Choroid plexus epithelial cell (primary cell): ENCODE results near the gene GATA2.

ENCODE experiments used
- DNase-seq: peaks from one replicate; pipeline ENCODE4 v3.0.0-alpha.2; 2010; ENCODE audit warnings: low read depth
- H3K4me3 ChIP-seq: 2 replicates; pipeline ENCODE4 v1.5.1; 2011; ENCODE audit warnings: low read depth, mild to moderate bottlenecking, control low read depth, low read length, moderate library complexity
- TF ChIP-seq, protein P1 (sequence below): conservative IDR thresholded peaks from 2 replicates; pipeline ENCODE4 v1.5.1; 2011; ENCODE audit warnings: low read depth, mild to moderate bottlenecking, control low read depth, inconsistent platforms, low read length, moderate library complexity

GATA2 gene

DNA sequence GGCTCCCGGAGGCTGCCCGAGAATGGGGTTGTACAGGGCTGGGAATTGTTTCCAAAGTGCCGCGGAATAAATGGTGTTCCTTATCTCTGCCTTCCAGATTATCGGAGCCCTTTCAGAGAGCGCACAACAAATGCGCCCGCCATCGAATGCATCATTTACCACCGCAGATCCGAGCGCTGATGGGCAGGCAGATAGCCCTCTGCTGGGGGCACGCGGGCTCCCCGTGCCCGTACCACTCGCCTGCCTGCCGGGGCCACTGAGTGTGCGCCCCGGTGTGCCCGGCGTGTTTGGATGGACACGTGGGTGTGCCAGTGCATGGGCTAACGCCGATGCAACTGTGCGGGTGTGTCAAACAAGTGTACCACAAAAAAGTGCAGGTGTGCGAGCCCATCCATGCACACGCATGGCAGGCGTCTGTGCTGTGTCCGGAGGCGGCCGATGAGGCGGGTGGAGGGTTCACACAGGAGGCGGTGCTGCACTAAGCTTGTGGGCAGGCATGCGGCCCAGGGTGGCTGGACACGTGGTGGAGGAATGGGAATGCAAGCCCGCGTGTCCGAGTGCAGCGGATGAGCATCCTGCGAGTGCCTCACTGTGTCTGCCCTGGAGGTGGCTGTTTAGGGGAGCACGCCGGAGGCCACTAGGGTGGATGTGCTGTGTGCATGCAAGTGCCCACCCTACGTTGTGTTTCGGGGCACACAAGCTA is 3.8 kb upstream of the GATA2 start:
- no peak overlapping the region for H3K4me3 ChIP-seq
- peak; percentile 35 for DNase-seq
- TF ChIP-seq, protein P1, sequence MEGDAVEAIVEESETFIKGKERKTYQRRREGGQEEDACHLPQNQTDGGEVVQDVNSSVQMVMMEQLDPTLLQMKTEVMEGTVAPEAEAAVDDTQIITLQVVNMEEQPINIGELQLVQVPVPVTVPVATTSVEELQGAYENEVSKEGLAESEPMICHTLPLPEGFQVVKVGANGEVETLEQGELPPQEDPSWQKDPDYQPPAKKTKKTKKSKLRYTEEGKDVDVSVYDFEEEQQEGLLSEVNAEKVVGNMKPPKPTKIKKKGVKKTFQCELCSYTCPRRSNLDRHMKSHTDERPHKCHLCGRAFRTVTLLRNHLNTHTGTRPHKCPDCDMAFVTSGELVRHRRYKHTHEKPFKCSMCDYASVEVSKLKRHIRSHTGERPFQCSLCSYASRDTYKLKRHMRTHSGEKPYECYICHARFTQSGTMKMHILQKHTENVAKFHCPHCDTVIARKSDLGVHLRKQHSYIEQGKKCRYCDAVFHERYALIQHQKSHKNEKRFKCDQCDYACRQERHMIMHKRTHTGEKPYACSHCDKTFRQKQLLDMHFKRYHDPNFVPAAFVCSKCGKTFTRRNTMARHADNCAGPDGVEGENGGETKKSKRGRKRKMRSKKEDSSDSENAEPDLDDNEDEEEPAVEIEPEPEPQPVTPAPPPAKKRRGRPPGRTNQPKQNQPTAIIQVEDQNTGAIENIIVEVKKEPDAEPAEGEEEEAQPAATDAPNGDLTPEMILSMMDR, result no peak

DNA sequence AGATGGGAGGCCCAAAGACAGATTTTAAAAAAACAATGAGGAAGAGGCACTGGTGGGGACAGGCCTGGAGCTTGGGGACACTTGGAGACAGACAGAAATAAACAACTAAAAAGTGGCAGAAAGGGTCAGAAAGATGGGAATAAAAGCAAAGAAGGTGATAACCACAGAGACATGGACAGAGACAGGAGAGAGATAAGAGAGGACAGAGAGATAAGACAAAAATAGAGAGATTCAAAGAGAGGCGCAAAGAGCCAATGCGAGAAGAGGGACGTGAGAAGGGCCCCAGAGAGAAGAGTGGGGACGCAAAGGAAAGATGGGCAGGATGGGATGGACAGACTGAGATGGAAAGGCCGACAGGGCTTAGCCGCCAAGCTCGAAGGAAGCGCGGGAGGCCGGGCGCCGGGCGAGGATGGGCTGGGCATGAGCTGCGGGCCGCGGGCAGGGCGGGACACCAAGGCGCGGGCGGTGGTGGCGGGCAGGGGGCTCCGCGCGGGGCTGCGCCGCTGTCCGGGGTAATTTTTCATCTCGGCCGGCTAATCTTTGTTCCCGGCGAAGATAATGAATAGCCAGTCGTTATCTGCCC is 3.1 kb upstream of the GATA2 start:
- TF ChIP-seq, protein P1, result no peak
- no peak for DNase-seq
- H3K4me3 ChIP-seq, result no peak overlapping the region

DNA sequence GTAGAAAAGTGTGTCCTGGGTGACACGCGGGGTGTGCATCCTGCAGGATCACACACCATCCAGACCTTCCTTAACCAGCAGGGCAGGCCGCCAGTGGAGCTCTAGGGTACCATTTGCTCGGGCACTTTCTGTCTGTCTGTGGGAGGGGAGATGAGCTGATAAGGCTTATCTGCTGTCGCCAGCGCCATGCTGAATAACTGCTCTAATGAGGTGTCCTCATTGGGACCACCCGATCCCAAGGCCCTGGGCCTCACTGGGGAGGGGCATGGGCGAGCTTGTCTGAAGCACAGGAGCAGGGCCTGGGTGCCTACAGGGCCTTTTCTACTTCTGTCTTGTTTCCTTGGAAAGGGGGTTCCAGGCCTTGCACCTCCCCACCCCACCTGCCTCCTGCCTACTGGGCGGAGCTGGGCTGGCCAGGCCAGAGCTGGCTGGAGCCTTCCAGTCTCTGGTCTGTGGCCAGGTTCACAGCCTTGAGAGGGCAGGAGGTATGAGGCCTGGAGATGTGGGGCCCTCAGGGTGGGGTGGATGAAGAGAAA is 2.5 kb upstream of the GATA2 start:
- no peak overlapping the region for H3K4me3 ChIP-seq

DNA sequence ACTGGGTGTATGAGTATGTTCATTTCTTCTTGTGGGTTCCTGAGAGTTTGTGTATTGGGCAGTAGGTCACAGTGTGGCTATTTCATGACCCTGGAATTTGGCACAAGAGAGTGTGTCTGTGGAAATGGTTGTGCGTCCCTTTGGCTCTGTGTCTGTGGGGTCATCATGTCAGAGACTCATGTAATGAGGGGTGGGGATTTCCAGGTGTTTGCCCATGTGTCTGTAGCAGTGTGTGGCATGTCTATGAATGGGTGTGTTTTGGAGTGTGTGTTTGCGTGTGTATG is 1.3 kb upstream of the GATA2 start:
- TF ChIP-seq, protein P1, result no peak
- no peak for DNase-seq
- H3K4me3 ChIP-seq, result no peak overlapping the region

More for the DNA sequence above, 2.5 kb upstream of the GATA2 start:
- DNase-seq, result no peak
- TF ChIP-seq, protein P1, result no peak

DNA sequence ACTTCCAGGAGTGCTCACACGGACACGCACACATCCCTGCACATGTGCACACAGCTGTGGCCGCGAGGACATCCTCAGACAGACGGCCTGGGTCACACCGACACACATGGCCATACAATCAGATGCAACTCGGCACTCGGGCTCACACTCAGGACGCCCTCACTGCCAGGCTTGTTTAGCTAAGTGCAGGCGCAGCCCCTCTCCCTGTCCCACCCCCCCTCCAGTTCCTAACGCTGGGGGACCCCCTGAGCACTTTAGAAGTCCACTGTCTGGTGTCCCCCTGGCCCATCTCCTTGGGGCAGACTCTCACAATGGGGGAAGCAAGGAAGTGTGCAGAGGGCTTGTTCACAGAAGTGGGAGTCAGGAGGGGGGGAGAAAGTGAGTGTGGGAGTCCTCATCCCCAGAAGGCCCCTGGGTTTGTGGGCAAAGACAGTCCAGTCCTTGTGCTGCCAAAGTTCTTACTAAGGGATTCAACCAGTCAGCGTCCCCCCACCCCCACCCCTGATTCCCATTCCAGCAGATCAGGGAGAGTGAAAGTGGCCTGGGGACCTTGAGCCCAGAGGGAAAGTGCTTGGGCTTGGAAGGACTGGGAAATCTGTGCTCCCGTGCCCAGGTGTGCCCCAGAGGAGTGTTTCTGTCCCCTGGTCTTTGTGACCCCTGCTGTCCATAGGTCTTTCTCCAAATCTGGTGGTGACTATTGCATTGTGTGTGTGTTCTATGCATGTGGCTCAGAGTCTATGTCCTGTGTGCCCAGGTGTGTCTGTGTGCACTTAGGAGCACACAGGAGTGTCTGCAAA is 767 bp upstream of the GATA2 start:
- no peak for DNase-seq
- H3K4me3 ChIP-seq, result no peak overlapping the region

DNA sequence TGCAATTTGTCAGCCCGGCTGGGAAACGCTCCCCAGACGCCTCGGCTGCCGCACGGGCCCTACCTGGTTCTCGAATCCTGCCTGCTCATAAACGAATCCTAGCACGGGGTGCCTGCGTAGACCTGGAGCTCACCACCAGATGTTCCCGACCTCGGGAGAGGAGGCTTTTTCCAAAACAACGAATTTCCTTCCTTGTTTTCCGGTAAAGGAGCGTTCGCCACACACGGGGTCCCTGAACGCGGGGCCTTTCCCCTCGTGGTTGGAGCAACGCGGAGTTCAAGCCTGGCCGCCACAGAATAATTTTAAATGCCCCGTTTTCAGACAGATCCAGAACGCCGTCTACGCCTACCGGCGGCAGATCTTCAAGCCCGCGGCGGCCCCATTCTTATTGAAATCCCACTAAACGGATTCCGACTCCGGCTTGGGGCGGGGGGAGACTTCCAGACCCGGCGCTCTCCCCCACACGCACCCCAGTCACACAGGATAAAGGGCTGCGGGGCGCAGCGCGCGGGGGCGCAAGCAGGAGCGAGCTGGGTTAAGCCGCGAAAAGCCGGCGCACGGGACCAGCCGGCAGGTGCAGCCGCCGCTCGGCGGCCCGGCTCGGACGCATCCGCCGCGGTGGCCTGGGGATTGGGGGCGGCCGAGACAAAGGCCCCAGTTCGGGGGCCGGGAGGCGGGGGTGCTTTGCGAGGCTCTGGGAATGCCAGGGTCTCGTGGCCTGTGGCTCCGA is 895 bp downstream of the GATA2 start:
- DNase-seq, result peak; percentile 20
- H3K4me3 ChIP-seq, result no peak overlapping the region
- TF ChIP-seq, protein P1, result no peak

More for the DNA sequence above, 767 bp upstream of the GATA2 start:
- TF ChIP-seq, protein P1, result no peak
